ENCODE data around the gene SMAD6. TPM values are rescaled to one million over a fixed set of nuclear protein-coding genes. Genes with fewer than 3 reads are reported as not detected.

SMAD6 gene
- total and polyA plus RNA-seq, 10 of the 15 experiments (the other 5 are each of a cell fraction or from before 2014, with no cell fraction given) = under 0.01 to 0.10 (median 0.03) TPM; not detected in 7

- H3K9ac ChIP-seq (ENCODE audit: control insufficient read depth, insufficient read depth, low read length) = no peak overlapping the region
- H3K4me2 ChIP-seq (ENCODE audit: control insufficient read depth, insufficient read depth) = no peak overlapping the region
- H3K36me3 ChIP-seq (ENCODE audit: control insufficient read depth in 2 of 2, insufficient read depth in 2 of 2, low read length in 1 of 2) = no peaks in the 10 kb centered on the region
- POLR2A ChIA-PET = no interaction called here
- in situ Hi-C loops (cut with MboI) (no loop called here), intact Hi-C loops (cut with micrococcal nuclease; ENCODE audit: unreplicated experiment) (no loop called here)
- H3K79me2 ChIP-seq (ENCODE audit: control insufficient read depth, insufficient read depth, low read length) = no peaks in the 10 kb centered on the region
- no TSS peak for BruUV-seq (replicated peaks)
- RAD21 ChIA-PET (ENCODE audit: unreplicated experiment) = no interaction called here
- H3K4me3 ChIP-seq = no peak overlapping the region
- FAIRE-seq (no peak), DNase-seq (ENCODE audit: low read depth, low spot score) (no peak), ATAC-seq (no peak)
- WGBS (ENCODE audit: insufficient coverage, insufficient replicate concordance, low lambda C conversion rate, missing lambda C conversion rate) = 56% methylated on average over 9 of the region's 9 CpGs
- H3K9me3 ChIP-seq (replicated peaks; ENCODE audit: control insufficient read depth, insufficient read depth, low read length) = no peaks in the 10 kb centered on the region
- H3K27me3 ChIP-seq (replicated peaks in 1 of 2; ENCODE audit: control insufficient read depth in 2 of 2, insufficient read depth in 2 of 2, low read length in 1 of 2) = no peaks in the 10 kb centered on the region; a peak in 1 of 4 replicates
- no peak overlapping the region for H2AFZ ChIP-seq (ENCODE audit: control insufficient read depth, low read depth, low read length)
- no peaks in the 10 kb centered on the region for H3K4me1 ChIP-seq (ENCODE audit: control insufficient read depth, insufficient read depth, low read length)
- CTCF ChIA-PET = interaction anchor here (0.9 kb wide), 1 partner anchor 28 kb away, joined by 3 read pairs; no protein-coding TSS in a partner anchor
- TF ChIP-seq SUPT20H (IDR thresholded peaks at IDR 0.05; ENCODE audit: borderline replicate concordance, control insufficient read depth, low read depth, low read length) = no peak
- no peak for TF ChIP-seq PKNOX1 (IDR thresholded peaks at IDR 0.05)
- no peak overlapping the region for H3K27ac ChIP-seq (ENCODE audit: control insufficient read depth, insufficient read depth)
- no peaks in the 10 kb centered on the region for H4K20me1 ChIP-seq (ENCODE audit: control insufficient read depth, insufficient read depth)
- SMC1A ChIA-PET (ENCODE audit: uncharacterized antibody, unreplicated experiment) = no interaction called here
Measured at GRCh38 chr15:66823601-66824000, 121.6 kb downstream of the SMAD6 start.

- no TSS peak for BruUV-seq (replicated peaks)
- POLR2A ChIA-PET = no interaction called here
- 17% methylated on average over 3 of the region's 3 CpGs for WGBS (ENCODE audit: insufficient coverage, insufficient replicate concordance, low lambda C conversion rate, missing lambda C conversion rate)
- no peaks in the 10 kb centered on the region for H3K36me3 ChIP-seq (ENCODE audit: control insufficient read depth in 2 of 2, insufficient read depth in 2 of 2, low read length in 1 of 2)
- no peak overlapping the region for H3K4me2 ChIP-seq (ENCODE audit: control insufficient read depth, insufficient read depth)
- H3K9ac ChIP-seq (ENCODE audit: control insufficient read depth, insufficient read depth, low read length) = no peak overlapping the region
- H2AFZ ChIP-seq (ENCODE audit: control insufficient read depth, low read depth, low read length) = no peak overlapping the region
- H3K9me3 ChIP-seq (replicated peaks; ENCODE audit: control insufficient read depth, insufficient read depth, low read length) = no peaks in the 10 kb centered on the region
- H4K20me1 ChIP-seq (ENCODE audit: control insufficient read depth, insufficient read depth) = no peaks in the 10 kb centered on the region
- intact Hi-C loops (cut with micrococcal nuclease; ENCODE audit: unreplicated experiment) = no loop called here
- TF ChIP-seq SMARCA5 (IDR thresholded peaks at IDR 0.05) = no peak
- no peak for TF ChIP-seq EP300 (IDR thresholded peaks at IDR 0.05; ENCODE audit: borderline replicate concordance in 1 of 2, control insufficient read depth in 1 of 2, low read depth in 2 of 2, low read length in 2 of 2)
- no peak for TF ChIP-seq IRF5 (IDR thresholded peaks at IDR 0.05; ENCODE audit: borderline replicate concordance)
- no peak for TF ChIP-seq ZNF274 (IDR thresholded peaks at IDR 0.05; ENCODE audit: insufficient read depth, insufficient read length)
- no peak for TF ChIP-seq NR2F1 (conservative IDR thresholded peaks at IDR 0.05)
- TF ChIP-seq HDAC2 (IDR thresholded peaks at IDR 0.05) = no peak
- no peak for TF ChIP-seq GABPA (IDR thresholded peaks at IDR 0.05; ENCODE audit: low read depth)
- TF ChIP-seq TCF7 (IDR thresholded peaks at IDR 0.05; ENCODE audit: borderline replicate concordance) = no peak
- TF ChIP-seq SUZ12 (IDR thresholded peaks at IDR 0.05; ENCODE audit: unreplicated experiment) = no peak
- no peak for TF ChIP-seq RUNX3 (IDR thresholded peaks at IDR 0.05; ENCODE audit: low read length)
- TF ChIP-seq JUNB (IDR thresholded peaks at IDR 0.05) = no peak
- no peak for TF ChIP-seq E2F8 (IDR thresholded peaks at IDR 0.05; ENCODE audit: low read depth, partially characterized antibody)
- CTCF ChIA-PET = interaction anchor here (1.8 to 3.7 kb wide), 2 partner anchors 10 to 27 kb away, joined by 4 to 12 read pairs; no protein-coding TSS in a partner anchor
- ATAC-seq (no peak), DNase-seq (ENCODE audit: low read depth, low spot score) (no peak), FAIRE-seq (no peak)
- H3K79me2 ChIP-seq (ENCODE audit: control insufficient read depth, insufficient read depth, low read length) = no peaks in the 10 kb centered on the region
- H3K4me3 ChIP-seq = no peak overlapping the region
- in situ Hi-C loops (cut with MboI) = no loop called here
- RAD21 ChIA-PET (ENCODE audit: unreplicated experiment) = no interaction called here
- SMC1A ChIA-PET (ENCODE audit: uncharacterized antibody, unreplicated experiment) = no interaction called here
- H3K27me3 ChIP-seq (replicated peaks in 1 of 2; ENCODE audit: control insufficient read depth in 2 of 2, insufficient read depth in 2 of 2, low read length in 1 of 2) = no peaks in the 10 kb centered on the region; a peak in 1 of 4 replicates
- no peaks in the 10 kb centered on the region for H3K4me1 ChIP-seq (ENCODE audit: control insufficient read depth, insufficient read depth, low read length)
- no peak overlapping the region for H3K27ac ChIP-seq (ENCODE audit: control insufficient read depth, insufficient read depth)
Measured at GRCh38 chr15:66824424-66824823, 122.4 kb downstream of the SMAD6 start.

Measured in GM12878 (cell line).